Kidney epithelial cell (primary cell): ENCODE results near the gene CELA2B. TPM values are rescaled to one million over a fixed set of nuclear protein-coding genes. Genes with fewer than 3 reads are reported as not detected.
"Not testable (repeated sequence)": the region's sequence is repeated elsewhere in the genome, so short reads cannot be mapped to it uniquely, and the experiment has no call there.

ENCODE experiments used
- DNase-seq: peaks from one replicate; pipeline ENCODE4 v3.0.0-alpha.2; 2010; ENCODE audit warnings: low read depth
- H3K27me3 ChIP-seq: 2 replicates; pipeline ENCODE4 v1.6.0; 2011; ENCODE audit warnings: low read length; ENCODE audit not compliant: control insufficient read depth, insufficient read depth
- H3K36me3 ChIP-seq: 2 replicates; pipeline ENCODE4 v1.5.1; 2011; ENCODE audit warnings: low read length; ENCODE audit not compliant: control insufficient read depth, insufficient read depth
- H3K4me3 ChIP-seq: 2 replicates; pipeline ENCODE4 v1.5.1; 2011; ENCODE audit warnings: low read depth, mild to moderate bottlenecking, control low read depth, low read length
- total RNA-seq: library from RNA; depleted of rRNA; stranded (reverse); fragments of >200 nt; gene quantifications from 2 replicates; pipeline ENCODE4 v1.2.3, GENCODE V29; 2015
- TF ChIP-seq, protein P1 (sequence below): IDR thresholded peaks from 2 replicates; pipeline ENCODE4 v1.5.1; 2011; ENCODE audit warnings: mild to moderate bottlenecking, moderate library complexity, low read length, control low read depth, inconsistent platforms; ENCODE audit not compliant: insufficient read depth, poor library complexity, severe bottlenecking

CELA2B gene
- total RNA-seq, 1 donor from 2014 or later: not detected

DNA sequence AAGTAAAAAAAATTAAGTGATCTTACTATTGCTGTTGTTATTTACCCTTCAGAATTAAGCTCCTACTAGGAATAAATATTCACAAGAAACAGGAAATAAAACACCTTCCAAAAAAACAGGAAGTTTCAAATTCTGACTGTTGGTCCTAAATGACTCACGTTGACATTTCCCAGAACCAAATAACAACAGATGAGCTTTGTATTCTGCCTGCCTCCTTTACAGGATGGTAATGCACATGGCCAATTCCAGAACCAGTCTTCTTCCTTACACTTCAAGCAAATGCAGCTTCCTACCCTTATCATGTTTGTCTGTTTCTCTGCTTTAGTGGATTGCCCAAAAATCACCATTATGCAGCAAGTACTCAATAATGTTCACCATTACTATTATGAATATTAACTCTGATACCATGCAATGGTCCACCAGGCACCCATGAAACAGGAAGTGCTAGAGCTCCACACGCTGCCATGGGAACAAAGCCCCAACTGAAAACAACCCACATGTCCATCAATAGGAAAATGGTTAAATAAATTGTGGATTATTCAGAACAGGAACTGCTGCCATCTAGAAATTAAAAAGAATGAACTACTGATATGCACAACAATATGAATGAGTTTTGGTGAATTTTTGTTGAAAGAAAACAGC, 39.2 kb downstream of the CELA2B start:
- DNase-seq: no peak

GRCh38 chr1:15519625-15520024, 43.7 kb downstream of the CELA2B start:
- no peaks in the 10 kb centered on the region for H3K27me3 ChIP-seq
- H3K36me3 ChIP-seq: no peaks in the 10 kb centered on the region
- TF ChIP-seq, protein P1, sequence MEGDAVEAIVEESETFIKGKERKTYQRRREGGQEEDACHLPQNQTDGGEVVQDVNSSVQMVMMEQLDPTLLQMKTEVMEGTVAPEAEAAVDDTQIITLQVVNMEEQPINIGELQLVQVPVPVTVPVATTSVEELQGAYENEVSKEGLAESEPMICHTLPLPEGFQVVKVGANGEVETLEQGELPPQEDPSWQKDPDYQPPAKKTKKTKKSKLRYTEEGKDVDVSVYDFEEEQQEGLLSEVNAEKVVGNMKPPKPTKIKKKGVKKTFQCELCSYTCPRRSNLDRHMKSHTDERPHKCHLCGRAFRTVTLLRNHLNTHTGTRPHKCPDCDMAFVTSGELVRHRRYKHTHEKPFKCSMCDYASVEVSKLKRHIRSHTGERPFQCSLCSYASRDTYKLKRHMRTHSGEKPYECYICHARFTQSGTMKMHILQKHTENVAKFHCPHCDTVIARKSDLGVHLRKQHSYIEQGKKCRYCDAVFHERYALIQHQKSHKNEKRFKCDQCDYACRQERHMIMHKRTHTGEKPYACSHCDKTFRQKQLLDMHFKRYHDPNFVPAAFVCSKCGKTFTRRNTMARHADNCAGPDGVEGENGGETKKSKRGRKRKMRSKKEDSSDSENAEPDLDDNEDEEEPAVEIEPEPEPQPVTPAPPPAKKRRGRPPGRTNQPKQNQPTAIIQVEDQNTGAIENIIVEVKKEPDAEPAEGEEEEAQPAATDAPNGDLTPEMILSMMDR: no peak
- DNase-seq: no peak
- no peak overlapping the region for H3K4me3 ChIP-seq

More for the DNA sequence above, 39.2 kb downstream of the CELA2B start:
- peaks cover 3% of the 10 kb centered on the region for H3K36me3 ChIP-seq
- H3K27me3 ChIP-seq: no peaks in the 10 kb centered on the region
- H3K4me3 ChIP-seq: no peak overlapping the region
- TF ChIP-seq, protein P1: no peak

- H3K27me3 ChIP-seq, DNase-seq, H3K4me3 ChIP-seq, H3K36me3 ChIP-seq: not testable (repeated sequence)
These were observed 45.5 kb downstream of the CELA2B start for GRCh38 chr1:15521206-15521906.

DNA sequence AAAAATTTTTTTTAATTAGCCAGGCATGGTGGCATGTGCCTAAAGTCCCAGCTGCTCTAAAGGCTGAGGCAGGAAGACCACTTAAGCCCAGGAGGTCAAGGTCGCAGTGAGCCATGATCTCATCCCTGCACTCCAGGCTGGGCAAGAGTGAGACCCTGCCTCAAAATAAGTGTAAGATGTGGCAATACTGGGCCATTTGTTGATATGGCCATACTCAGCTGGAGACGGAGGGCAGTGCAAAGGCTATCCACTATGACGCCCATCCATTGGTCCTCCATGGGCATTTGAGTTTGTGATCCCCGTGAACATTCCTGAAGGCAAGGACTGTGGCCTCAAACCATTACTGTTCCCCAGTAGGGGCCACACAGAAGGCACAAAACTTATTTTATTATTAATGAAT, 46.6 kb downstream of the CELA2B start:
- DNase-seq: no peak
- no peak overlapping the region for H3K4me3 ChIP-seq
- no peaks in the 10 kb centered on the region for H3K27me3 ChIP-seq
- TF ChIP-seq, protein P1: no peak
- no peaks in the 10 kb centered on the region for H3K36me3 ChIP-seq

GRCh38 chr1:15523104-15524020, 47.5 kb downstream of the CELA2B start:
- TF ChIP-seq, protein P1: no peak
- Histone ChIP-seq H3K36me3 (no peaks in the 10 kb centered on the region), H3K4me3 (peak overlapping the region; percentile 47), H3K27me3 (no peaks in the 10 kb centered on the region)
- no peak for DNase-seq

- DNase-seq: no peak
- Histone ChIP-seq H3K36me3 (no peaks in the 10 kb centered on the region), H3K4me3 (peak within 1 kb of the TSS; percentile 86), H3K27me3 (no peaks in the 10 kb centered on the region)
- TF ChIP-seq, protein P1: no peak
These were observed 48.0 kb downstream of the CELA2B start, which contains the start of gene CASP9 for GRCh38 chr1:15524021-15524282. Gene CASP9, minus strand, starts transcription at chr1:15524215. Its CDS starts 15 bp downstream, at chr1:15524200.
